GM12892 (cell line): ENCODE measurements around the gene PPP6R1.

Experiments
- POLR2A ChIP-seq: IDR thresholded peaks from 2 replicates; pipeline ENCODE4 v1.6.1; 2011; ENCODE audit warnings: low read depth, low read length, control low read depth
- POLR2AphosphoS5 ChIP-seq: IDR thresholded peaks from 2 replicates; pipeline ENCODE4 v1.6.1; 2011; ENCODE audit warnings: low read depth, low read length, control low read depth
- TAF1 ChIP-seq: IDR thresholded peaks from 2 replicates; pipeline ENCODE4 v1.6.1; 2011; ENCODE audit warnings: low read depth, mild to moderate bottlenecking, control low read depth, low read length, borderline replicate concordance

- TF ChIP-seq POLR2A (no peak), POLR2AphosphoS5 (no peak), TAF1 (no peak)
Observed at GRCh38 chr19:55249841-55250240, 9.0 kb downstream of the PPP6R1 start.
